Activated T-cell treated with anti-CD3 and anti-CD28 coated beads for 48 hours (primary cell): Measurements from ENCODE around the gene NOTCH3.

ENCODE experiments used
- DNase-seq: peaks from one replicate; pipeline ENCODE4 v3.0.0-alpha.2; 2020; ENCODE audit warnings: low read depth

The NOTCH3 gene

DNA sequence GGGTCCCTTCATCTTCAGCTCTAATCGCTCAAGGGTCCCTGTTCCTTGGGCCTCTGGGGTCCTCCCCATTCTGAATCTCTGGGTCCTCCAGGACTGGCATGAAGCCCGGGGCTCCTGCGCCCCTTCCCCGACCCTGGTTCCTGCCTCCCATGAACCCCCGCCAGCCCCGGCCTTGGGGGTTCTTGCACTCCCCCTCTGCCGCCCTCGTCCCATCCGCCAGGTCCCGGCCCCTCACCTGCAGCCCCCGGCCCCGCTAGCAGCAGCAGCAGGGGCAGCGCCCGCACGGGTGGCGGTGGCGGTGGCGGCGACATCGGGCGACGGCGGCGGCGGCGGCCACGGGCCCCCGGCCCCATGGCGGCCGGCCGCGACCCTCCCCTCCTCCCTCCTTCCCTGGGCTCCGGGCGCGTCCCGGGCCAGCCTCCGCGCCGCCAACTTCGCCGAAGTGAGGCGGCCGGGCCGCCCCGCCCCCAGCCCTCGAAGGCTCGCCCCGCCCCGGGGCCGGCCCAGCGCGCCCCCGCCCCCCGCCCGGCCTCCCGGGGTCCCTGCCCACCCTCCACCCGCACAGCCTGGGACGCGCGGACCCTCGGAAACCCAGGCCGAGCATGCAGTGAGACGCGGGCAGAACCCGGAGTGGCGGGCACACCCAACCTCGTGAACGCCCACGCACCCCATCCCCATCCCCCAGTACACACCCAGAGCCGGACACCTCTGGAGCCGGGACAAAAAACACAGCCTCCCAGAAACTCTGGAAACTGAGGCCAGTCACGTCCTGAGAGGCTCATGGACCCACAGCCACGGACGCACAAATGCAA, at the start of gene NOTCH3:
Gene NOTCH3, minus strand, starts transcription at position 443 of the 812 bp plus-strand sequence. Its CDS starts 90 bp downstream, at position 353.
- DNase-seq: no peak

DNA sequence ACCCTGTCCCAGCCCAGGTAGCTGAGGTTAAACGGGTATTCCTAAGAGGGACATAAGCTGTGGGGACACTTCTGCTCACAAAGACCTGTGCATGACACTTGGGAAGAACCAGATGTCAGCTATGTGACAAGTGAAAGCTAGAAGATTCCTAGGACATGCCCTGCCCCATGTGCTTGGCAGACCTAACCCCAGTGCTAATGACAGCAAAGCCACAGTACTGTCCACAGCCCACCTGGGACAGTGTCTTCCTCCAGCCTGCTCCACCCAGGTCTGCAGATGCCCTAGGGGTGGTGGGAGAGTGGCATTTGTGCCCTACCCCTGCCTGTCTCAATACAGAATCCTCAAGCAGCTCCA, 49.8 kb upstream of the NOTCH3 start:
- DNase-seq: no peak

DNA sequence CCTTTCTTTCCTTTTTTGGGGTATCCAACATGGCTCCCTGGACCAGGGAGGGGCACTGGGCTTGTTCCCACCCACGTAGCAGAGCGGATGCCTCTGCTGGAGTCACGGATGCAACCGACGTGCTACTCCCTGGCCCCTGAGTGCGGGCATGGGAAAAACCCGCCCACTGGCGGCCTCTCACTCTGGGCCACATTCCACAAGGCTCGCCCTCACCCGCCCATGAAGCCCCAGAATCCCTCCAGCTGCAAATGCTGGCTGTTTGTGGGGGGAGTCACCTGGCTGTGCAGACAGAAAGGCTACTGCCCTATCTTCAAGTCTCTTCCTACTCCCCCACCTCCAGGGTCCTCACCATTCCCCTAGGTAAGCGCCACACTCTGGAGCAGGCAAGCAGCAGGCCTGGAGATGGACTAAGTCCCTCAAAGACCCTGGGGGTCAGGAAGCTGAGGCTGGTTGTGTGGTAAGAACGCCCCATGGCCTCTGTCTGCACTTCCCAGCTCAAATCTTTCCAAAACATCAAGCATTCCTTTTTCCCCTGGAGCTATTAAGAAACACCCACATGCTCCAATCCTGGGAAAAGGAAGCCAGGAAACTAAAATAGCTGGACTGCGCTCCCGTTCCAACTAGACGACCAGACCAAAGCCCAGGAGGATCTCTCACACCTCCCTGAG, 49.3 kb upstream of the NOTCH3 start:
- no peak for DNase-seq

DNA sequence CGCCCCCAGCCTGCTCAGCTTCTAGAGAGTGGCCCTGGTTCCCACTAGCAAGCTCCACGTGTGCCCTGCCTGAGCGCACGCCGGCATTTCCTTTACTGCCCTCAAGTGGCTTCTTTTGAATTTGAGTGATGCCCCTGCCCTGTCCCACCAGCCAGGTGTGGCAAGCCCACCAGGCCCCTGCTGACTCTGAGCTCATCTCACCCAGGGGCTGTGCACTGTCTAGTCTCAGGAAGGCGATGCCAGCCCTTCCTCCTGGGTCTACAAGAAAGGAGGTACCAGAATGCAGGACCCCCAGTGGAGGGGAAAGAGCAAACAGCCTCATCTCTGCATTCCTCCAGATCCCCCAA, 48.7 kb upstream of the NOTCH3 start:
- DNase-seq: no peak

DNA sequence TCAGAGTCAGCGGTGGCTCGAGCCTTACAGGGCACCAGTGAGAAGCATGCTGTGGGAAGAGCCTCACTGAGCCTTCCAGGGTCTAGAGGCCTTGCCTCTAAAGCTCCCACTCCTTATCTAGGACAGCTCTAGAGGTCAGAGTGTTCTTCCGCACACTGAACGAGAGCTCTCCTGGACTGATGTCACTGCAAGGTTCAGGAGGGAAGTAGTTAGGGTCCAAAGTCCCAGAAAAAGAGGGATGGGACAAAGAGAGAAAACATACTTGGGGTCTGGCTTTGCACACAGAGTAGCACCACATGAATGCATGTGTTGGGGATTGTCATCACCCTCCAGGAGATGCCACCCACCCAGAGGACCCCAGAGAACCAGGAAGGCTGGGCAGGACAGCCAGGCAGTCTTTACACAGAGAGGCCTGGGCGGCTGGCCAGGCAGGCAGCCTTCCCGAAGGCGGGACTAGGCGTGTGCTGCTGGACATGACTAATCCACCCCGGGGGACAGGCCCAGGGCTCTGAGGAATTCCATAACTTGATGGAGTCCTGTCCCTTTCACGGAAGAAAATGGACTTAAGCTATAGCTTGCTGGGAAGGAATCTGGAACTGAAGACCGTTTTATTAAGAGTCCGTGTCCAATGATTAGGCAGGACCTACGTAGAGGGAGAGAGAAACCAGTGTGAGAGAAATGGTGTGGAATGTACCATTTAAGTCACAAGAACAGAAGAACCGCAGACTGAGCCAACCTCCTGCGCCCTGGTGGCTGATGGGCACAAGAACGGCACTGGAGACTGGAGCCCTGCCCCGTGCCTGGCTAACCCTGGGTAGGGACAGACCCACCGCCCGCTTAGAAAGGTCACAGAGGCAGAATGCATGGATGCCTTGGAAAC, 48.1 kb upstream of the NOTCH3 start:
- no peak for DNase-seq

DNA sequence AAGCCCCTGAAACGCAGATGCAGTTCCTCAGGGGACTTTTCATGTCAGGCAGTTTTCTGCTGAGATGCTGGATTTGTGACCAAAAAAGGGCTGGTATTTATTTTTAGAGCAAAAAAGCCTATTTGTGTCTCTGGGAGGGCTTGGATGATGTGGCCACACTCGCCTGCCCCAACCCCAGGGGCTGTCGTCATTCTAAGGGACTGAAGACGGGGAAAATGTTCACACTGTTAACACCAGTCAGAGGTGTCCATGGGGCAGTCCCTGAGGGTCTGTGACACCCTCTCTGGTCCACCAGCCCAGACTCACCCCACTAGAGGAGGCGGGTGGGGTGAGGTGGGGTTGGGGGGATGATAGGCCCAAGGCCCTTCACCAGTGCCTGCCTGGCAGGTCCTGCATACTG, 47.3 kb upstream of the NOTCH3 start:
- DNase-seq: no peak

DNA sequence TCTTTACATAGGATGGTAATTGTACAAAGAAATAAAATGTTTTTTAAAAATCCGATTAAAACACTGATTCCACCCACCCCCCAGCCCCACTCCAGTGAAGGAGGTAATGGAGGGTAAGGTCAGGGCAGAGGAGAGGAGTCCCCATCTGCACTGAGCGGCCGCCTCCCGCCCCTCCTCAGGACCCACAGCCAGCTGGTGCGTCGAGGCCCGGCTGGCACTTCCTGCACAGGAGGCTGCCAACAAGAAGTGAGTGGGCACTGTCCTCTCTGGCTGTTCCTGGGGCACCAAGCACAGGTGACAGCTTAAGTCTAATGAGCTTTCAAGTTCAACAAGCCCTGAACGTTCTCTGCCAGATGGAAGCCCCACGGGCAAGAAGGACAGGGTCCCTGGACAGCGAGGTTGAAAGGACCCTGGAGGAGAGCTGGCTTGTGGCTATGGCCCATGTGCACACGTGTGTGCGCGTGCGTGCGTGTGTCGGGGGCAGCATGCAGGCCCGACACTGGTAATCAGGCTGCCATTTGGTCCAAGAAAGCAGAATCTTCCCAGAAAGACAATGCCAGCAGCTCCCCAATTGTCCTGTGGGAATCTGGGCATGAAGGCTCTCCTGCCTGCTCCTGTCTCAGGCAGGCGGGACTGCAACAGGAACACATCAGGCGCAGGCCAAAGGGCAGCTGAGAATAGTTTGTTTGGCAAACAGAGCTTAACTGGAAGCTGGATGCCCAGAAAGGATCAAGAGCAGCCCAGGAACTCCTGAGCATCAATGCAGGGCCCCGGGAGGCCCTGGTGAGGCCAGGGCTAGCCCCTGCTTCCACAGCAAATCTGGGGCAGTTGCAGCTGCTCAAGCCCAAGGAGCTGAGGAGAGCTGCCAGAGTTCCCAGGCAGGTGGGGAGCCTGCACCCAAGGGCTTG, 46.6 kb upstream of the NOTCH3 start:
- no peak for DNase-seq

DNA sequence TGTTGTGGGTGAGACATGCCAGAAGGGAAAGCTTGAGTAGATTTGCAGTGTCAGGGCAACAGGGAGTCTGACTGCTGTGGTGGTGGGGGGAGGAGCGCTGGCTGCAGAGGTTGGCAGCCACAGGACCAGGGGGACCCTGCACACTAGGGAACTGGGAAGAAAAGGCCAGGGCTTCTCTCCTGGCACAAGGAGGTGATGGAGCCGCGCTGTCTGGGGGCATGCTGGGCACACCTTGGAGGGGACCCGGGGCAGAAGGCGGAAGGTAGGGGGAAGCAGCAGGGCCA, 45.3 kb upstream of the NOTCH3 start:
- DNase-seq: no peak

DNA sequence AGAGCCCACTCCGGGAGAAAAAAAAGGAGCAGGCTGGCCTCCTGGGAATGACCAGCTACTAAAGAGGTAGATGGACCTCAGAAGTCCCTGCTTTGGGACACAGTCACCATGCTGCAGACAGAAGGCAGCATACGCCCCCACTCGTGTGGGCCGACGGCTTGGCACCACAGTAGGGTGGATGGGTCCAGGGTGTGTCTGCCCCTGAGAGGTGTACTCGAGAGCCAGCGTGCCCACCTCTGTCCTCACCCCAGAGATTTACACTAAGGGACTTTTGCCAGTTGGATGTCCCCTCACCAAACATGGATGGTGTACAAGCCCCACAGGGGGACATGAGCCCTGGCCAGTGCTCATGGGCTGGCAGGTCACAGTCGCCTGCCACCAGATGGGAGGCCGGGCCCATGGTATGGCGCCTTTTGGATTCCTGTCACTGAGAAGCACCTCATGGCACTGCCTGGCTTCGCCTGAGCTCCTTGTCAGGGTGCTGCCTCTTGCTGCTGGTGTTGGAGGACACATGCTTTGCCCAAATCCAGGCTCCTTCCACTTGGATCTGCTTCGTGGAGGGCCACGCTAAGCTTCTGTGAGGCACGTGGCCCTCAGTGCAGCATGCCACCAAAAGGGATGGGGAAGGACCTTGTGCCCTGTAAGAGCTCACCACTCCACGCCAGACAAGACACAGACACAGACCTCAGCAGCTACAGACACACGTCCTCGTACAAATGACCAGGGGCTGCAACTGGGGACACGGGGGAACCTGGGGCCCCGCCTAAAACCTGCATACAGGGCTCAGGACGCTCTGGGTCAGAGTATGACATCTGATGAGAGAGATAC, 44.8 kb upstream of the NOTCH3 start:
- DNase-seq: no peak

DNA sequence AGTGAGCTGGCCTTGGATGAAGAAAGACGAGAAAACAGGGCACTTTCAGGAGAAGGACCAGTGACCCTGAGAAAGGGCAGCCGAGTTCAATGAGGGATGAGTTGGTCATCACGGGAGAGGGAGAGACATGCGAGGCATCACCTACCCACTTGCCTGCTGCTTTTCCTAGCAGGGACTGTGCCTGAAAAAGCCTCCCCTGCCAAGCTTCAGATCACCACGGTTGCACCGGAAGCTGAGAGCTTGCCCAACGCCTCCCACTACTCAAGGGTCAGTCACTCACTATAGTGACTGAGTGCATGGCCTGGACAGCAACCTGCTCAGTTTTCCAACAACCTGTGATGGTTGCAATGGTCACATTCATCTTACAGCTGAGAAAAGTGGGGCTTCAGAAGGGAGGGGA, 44.0 kb upstream of the NOTCH3 start:
- no peak for DNase-seq

DNA sequence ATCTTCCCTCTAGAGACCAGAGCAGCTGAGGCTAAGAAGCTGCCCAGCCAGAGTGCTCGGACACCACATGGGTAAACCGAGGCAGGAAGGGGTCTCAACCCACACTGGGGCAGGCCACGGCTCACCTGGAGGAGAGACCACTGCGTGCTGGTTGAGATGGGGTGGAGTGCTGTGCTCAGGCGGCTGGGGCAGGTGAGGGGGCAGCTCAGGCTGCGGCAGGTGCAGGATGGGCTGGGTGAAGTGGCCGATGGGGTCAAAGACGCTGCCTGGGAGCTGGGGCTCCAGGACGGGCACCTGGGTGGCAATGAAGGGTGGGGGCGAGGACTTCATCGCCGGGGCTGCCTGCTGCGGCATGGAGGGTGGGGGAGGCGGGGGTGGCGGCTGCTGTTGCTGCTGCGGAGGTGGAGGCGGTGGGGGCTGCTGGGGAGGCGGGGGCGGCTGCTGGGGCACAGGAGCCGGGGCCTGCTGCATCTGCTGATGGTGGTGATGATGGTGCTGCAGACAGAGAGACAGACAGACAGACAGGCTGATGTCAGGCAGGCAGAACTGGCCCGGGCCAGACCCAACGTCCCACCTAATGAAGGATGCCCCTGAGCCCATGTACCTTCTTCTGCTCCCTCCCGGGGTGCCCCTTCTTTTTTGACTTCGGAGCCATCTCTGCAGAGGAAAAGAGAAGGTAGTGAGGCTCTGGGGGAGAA, 43.5 kb upstream of the NOTCH3 start:
- DNase-seq: no peak

DNA sequence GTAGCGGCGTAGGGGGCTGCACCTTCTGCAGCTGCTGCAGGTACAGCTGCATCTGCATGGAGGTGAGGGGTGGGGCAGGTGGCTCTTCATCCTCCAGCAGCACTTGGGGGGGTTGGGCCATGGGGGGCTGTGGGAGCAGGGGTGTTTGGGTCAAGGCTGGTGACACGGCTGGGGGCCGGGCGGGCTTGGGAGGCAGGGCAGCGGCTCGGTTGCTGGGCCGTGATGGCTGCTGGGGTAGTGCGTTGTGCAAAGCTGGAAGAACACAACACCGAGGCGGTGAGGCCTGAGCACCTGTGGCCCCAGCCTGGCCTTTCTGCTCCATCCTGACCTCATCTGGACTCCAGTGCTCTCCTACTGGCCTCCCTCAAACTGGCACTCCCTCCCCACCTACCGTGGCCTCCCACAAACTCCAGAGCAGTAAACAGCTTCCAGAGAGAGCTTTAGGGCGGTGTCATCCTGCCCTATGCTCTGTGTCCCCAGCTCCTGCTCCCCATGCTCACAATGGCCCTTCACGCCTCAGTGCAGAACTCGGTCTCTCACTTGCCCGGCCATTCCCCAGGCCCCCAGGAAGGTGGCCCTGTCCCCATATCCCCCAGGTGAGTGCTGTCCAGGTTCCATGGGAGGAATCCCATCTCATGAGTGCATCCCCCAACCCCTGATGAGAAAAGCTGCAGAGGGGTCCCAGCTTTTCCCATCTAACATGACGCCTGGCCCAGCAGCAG, 42.6 kb upstream of the NOTCH3 start:
- no peak for DNase-seq

DNA sequence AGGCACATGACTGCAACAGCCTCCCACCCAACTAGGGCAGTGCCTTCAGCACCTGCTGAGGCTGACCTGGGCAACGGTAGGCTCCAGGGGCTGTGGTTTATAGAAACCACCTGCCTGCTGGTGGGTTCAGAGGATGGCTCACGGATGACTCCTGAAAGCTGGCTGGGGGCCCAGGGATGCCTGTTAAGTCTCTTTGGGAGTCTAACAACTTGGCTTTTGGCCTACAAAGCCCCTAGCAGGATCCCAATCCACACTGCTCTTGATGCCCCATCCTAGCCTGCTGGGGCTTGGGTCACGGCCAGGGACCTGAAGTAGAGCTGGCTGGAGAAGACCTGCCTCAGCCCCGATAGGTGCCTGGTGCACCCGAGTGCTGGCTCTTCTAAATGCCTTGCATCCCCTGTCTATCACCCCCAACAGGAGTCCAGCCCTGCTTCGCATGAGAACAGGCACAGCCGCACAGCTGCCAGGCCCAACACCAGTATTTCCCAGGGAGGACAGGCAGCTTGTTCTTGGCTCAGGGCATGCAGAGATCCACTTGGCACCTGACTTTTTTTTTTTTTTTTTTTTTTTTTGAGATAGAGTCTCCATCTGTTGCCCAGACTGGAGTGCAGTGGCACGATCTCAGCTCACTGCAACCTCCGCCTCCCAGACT, 40.6 kb upstream of the NOTCH3 start:
- no peak for DNase-seq

DNA sequence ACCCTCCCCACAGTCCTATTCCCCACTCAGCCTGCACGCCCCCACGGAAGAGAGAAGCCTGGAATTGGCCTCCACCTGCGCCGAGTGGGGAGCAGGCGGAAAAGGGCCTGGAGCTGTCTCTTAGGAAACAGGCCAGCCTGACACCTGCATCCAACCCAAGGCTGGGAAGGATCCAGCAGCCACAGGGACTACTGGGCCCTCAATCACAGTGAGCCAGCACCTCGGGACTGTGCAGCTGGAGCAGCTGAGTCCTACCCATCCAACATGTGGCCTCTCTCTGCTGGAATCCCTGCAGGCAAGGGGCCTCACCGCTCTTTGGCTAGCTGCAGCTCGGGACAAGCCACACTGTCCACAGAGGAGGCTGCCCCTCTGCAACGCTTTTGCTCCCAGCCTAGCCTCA, 39.7 kb upstream of the NOTCH3 start:
- no peak for DNase-seq

DNA sequence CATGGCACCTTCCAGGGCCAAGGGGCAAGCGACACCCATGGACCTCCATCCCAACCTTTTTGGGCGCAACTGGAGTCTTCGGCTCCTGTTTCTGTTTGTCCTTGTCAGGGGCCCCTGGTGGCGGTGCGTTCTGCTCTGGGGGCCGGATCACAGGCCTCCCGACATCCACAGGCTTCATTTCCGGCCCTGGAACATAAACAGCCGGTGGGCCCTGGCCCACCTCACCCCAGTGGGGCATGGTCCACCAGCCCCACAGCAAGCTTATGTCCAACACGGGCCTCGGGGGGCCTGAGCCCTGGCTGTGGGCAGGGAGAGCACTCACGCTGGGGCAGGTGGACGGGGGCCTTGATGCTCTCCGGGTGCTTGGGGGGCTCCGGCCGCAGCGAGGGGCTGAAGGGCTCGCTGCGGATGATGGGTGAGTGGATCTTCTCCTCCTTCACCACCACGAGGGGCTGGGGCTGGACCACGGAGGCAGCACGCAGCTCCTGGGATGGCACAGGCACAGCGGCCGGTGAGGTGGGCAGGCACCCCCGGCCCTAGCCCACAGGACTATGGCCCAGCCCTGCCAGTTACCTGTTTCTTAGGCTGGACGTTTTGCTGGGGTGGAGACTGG, 38.6 kb upstream of the NOTCH3 start:
- no peak for DNase-seq

DNA sequence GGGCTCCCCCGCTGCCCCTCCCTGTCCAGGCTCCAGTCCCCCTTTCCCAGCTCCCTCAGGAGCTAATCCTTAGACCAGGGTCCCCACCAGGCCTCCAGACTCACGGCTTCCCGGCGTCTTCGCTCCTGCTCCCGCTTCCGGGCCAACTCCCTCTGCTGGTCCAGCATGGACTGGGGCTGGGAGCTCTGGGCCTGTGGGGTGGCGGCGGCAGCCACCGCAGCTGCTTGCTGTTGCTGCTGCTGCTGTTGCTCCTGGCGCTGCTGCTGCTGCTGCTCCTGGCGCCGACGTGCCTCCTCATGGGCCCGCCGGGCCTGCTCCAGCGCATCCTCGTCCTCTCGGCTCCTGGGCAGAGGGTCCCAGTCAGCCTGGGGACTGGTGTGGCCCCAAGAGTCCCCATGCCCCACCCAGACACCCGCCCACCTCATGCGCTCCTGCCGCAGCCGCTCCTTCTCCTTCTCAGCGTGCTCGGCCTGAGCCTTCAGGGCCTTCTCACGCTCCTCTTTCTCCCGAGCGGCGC, 37.9 kb upstream of the NOTCH3 start:
- no peak for DNase-seq

DNA sequence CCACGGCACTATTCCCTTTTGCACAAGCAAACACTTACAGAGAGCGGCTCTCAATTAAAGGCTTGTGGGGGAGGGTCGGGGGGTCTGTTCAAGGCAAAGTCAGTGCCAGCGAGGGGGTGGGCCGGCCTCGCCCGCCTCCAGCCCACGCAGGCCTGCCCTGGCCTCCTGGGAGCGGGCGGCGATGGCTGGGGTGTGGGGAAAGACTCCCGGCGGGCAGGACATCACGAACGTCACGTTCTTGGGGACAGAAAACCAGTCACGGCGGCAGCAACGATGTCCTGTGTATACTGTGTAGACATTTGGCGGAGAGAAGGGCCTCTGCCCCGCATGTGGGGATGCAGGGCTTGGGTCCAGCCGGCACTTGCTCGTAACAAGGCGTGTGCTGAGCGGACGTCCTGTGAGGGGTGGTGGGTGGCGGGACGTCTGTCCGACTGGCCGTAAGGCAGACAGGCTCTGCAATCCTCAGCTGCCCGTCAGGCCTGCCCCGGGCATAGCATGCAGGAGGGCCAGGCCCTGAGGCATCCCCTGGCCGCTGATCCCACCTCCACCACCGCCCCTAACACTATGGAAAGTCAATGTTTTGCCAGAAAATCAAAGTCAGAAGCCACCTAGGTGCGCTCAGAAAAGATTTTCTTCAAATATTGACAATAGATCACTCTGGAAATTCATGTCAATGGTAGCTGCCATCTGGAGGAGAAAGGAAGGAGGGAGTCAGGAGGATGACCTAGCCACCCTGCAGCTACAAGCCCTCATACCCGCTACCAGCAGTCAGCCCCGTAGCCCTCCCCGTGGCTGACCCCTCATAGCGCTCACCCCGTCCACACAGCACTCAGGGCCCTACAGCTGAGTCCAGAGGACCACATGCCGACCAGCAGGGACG, 37.2 kb upstream of the NOTCH3 start:
- DNase-seq: no peak

DNA sequence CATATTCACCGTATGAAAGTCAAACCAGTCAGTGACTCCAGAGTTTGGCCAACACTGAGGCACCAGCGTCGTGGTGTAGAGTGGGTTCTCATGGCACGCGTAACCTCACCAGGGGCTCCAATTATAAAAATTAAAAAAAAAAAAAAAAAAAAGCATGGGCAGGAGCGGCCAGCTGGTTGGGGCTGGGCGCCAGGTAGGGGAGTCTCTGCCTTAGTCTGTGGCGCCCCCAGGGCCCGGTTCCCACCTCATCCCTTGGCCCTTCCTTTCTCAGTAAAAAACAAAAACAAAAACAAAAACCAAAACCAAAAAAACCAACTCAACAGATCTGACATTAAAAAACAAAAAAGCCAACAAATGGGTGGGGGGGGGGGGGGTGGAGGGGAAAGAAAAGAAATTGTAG, 36.1 kb upstream of the NOTCH3 start:
- no peak for DNase-seq
